GM18499 (cell line): ENCODE measurements around the gene TPD52L2.
"Not testable (repeated sequence)": the region's sequence is repeated elsewhere in the genome, so short reads cannot be mapped to it uniquely, and the experiment has no call there.

Experiments
- ATAC-seq: cut with Tn5 transposase; IDR thresholded peaks from one replicate; pipeline ENCODE4 v1.9.1; 2021; ENCODE audit warnings: moderate number of reproducible peaks; ENCODE audit not compliant: insufficient read depth, unreplicated experiment

Gene TPD52L2

DNA sequence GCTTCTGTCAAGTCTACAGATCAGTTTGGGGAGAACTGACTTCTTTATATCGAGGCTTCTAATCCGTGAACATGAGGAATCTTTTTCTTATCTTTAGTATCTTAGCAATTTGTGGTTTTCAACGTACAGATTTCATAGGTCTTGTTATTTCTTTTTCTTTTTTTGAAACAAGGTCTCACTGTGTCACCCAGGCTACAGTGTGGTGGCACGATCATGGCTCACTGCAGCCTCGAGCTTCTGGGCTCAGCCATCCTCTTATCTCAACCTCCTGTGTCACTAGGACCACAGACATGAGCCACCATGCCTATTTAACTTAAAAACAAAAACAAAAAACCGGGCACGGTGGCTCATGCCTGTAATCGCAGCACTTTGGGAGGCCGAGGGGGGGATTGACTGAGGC, 59.2 kb downstream of the TPD52L2 start:
- ATAC-seq = no peak

DNA sequence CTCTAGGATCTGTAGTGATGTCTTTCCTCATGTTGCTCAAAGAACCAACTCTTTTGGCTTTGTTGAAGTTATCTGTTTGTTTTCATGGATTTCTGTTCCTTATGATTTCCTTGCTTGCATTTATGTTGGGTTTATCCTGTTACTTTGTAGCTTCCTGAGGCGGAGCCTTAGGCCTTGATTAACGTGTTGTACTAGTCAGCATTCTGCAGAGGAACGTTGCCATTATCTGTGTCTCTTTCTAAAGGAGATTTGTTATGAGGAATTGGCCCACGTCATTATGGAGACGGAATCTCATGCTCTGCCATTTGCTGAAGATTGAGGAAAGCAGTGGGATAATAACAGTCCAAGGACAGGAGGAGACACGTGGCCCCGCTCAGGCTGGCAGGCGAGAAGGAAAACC, 61.2 kb downstream of the TPD52L2 start:
- no peak for ATAC-seq

DNA sequence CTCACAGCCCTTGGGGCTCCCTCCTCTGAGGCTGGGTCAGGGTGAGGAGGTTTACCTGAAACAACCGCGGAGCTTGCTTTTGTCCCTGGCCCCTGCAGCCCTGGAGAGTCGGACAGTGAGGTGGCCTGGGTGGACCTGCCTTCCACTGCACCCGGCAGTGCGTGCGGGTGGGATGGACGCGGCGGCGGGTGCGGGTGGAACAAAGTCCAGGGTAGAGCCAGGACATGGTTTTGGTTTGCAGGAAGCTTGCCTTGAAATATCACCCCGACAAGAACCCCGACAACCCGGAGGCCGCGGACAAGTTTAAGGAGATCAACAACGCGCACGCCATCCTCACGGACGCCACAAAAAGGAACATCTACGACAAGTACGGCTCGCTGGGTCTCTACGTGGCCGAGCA, 64.0 kb downstream of the TPD52L2 start:
- ATAC-seq = no peak

DNA sequence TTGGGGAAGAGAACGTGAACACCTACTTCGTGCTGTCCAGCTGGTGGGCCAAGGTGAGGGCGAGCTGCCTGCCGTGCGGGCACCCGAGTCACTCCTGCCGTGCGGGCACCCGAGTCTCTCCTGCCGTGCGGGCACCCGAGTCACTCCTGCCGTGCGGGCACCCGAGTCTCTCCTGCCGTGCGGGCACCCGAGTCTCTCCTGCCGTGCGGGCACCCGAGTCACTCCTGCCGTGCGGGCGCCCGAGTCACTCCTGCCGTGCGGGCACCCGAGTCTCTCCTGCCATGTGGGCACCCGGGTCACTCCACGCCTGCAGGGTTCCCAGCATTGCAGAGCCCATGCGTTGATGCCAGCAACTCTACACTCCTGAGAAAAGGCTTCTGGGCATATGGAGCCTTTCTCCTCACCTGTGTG, 64.4 kb downstream of the TPD52L2 start:
- ATAC-seq = not testable (repeated sequence)

DNA sequence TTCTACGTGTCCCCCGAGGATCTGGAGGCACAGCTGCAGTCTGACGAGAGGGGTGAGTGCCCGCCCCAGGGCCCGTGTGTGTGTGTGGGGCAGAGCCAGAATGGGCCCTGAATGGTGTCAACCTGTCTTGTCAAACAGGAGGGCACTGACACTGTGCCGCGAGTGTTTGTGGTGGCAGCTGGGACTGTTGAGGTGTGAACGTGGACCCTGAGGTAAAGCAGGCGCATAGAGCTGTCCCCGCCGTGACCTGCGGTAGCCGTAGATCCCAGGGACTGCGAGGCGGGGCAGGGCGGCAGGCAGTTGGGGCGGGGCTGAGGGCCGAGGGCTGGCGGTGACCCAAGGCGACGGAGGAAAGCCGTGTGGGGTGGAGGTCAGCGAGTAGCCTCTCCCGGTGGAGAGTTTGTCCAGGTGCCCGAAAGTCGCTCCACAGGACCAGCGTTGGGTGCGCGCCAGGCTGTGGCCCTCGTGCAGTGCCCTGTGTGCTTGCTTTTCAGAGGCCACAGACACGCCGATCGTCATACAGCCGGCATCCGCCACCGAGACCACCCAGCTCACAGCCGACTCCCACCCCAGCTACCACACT, 66.0 kb downstream of the TPD52L2 start:
- ATAC-seq = no peak

DNA sequence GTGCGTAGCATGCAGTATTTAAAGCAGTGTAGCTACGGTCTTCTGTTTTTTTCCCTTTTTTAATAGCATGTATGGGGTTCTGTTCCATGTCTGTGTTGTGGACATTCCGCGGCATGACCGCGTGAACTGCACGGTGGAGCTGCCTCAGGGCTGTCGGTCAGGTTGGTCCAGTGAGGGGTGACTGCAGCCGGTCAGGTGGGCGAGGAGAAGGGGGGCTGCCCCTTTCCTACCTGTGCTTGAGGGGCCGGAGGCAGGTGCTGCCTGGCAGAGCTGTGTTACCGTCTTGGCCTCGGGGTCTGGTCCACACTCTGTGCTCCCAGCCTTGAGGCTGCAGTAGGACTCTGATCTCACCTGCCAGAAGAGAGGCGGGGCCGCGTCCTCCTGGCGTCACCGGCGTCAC, 66.7 kb downstream of the TPD52L2 start:
- no peak for ATAC-seq

DNA sequence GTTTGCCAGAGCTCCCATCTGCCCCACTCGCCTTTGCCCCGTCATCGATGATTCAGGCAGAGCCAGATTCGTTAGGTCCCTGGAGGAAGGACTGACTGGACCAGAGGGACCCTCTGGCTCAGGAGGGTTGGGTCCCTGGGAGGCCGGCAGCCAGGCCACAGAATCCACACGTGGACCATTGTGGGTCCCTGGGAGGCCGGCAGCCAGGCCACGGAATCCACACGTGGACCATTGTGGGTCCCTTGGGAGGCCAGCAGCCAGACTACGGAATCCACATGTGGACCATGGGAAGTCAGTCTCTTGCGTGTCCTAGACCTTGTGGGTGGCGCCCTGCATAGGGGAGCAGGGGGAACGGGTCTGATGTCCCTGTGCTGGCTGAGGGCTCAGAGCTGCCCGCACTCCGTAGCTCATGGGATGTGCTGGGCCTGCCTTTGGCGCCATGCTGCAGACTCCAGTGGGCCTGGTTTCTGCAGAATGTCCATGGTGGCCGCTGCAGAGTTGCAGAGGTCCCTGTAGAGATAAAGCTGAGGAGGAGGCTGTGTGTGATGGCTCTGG, 67.6 kb downstream of the TPD52L2 start:
- ATAC-seq = no peak

DNA sequence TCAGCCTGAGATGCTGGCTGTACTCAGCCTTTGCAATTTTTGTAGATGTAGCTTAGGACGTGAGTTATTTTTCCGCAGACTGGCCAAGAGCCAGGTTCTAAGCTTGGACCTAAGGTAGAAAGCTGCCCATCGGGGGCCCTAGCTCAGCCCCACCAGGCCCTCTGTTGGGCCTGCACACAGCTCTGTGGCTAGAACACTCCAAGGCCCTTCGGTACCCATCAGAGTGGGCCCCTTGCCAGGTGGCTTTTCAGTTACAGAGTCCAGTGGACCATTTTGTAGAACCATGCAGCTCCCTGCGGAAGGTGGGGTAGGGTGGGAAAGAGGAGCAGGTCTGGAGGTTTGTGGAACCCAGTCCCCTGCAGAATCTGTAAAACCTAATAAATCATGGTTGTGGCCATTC, 68.6 kb downstream of the TPD52L2 start:
- ATAC-seq = no peak

DNA sequence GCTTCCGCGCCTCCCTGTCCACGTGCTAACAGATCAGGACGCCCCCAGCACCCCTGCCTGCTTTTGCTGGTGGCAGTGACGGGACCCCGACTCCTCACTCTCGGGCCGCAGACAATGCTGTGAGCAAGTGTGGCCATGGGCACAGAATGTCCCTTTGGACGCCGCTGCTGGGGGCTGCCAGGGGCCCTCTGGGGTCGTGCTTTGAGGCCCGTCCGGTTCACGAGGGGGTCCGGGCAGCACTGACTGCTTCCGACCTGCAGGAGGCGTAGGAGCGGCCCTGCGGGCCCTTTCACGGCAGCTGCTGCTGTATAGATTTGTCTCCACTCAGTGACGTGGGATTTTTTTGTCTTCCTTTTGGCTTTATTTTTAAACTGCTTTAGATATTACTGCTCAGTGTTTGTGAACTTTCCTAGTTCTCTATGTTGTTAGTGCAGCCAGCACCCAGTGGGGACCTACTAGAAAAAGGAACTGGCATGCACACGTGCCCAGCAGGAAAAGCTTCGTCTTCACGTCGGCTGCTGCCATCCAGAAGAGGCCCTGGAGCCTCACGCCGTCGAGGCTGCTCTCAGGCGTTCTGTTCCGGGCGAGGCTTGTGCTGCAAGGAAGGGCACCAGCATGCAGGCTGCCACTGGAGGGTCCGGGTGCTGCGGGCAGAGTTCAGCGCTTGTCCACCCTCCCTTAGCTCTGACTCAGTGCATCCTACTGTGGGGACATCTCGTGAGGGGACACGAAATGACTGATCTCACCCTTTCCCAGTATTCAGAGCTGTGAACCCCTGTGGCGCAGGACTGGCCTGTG, 69.4 kb downstream of the TPD52L2 start:
- no peak for ATAC-seq

DNA sequence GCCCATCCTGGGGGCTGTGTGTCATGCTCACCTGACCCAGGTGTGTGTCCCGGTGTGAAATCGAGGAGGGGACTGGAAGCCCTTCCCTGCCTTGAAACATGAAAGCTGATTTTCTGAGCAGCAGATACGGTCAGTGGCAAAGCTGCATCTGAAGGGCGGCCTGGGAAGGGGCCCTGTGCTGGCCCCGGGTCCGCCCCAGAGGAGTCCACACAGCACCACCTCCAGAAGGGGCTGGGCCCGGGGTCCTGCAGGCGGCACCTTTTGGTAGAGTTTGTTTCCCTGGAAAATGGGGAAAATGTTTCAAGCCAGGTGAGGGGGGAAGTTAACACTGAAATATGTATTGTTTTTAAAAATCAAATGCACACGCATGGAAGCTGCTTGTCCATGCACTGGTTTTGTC, 70.4 kb downstream of the TPD52L2 start:
- ATAC-seq = no peak

DNA sequence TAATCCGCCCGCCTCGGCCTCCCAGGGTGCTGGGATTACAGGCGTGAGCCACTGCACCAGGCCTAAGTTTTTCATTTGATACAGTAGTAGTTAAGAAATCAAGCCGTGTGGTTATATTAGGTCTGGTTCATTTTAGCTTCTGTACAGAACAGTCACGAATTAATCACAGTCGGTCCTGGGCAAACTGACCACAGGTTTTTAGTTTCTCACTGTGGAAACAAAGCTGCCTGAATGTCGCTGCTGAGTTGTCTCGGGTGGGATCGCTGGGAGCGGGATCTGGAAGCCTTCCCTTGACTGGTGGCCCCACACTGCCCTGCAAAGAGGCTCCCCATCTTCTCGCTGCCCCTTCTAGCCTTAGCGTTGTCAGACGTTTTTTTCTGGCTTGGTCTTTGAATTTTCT, 72.5 kb downstream of the TPD52L2 start:
- no peak for ATAC-seq

DNA sequence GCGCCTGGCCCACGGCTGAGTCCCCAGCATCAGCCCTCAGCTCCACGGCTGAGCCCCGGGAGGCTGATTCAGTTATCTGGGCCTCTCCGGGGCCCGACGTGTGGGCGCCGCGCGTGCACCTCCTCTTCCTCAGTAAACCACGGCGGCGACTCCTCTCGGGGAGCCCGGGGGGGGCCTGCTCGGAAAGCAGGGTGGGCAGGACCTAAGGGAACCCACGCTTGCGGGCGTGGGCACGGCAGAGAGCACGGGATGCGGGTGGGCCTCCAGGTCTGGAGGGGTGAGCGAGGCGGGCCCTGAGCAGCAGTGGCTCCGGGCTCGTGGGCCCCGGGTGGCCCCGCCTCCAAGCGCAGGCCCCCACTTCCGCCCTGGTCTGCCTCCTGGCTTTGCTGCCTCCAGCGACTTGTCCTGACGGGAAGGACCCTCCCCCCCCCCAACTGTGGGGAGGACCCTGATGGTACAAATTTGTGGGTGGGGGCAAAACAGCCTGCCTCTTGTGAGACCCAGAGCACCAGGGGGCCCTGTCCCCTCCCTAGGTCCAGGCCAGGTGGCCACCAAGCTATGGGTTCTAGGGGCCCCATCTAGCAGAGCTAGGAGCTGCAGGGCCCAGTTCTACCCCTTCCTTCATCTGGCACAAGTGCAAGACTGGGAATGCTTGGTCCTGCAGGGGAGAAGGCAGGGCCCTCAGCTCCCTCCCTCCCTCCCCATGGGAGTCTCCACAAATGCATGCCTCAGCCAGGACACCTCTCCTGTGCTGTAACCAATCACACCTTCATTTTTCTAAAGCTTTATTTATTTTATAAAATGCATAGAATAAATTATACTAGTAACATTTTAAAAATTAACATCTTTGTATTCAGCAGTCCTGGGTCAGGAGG, 74.2 kb downstream of the TPD52L2 start:
- no peak for ATAC-seq

DNA sequence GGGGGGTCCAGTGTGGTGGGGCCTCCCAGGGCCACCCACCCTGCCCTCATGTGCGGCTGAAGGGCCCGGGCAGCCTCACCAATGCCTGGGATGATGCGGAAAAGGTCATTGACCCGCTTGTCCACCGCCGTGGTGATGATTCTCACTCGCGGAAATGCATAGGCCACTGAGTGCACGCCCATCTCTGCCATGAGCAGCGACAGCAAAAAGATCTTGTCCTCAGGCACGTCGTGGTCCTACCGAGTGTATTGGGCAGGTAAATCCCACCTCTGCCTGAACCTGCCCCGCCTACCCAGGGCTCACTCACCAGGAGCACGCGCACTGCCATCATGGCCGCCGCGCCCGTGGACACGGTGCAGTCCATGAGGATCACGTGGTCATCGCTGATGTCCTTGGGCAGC, 75.0 kb downstream of the TPD52L2 start:
- ATAC-seq = no peak

DNA sequence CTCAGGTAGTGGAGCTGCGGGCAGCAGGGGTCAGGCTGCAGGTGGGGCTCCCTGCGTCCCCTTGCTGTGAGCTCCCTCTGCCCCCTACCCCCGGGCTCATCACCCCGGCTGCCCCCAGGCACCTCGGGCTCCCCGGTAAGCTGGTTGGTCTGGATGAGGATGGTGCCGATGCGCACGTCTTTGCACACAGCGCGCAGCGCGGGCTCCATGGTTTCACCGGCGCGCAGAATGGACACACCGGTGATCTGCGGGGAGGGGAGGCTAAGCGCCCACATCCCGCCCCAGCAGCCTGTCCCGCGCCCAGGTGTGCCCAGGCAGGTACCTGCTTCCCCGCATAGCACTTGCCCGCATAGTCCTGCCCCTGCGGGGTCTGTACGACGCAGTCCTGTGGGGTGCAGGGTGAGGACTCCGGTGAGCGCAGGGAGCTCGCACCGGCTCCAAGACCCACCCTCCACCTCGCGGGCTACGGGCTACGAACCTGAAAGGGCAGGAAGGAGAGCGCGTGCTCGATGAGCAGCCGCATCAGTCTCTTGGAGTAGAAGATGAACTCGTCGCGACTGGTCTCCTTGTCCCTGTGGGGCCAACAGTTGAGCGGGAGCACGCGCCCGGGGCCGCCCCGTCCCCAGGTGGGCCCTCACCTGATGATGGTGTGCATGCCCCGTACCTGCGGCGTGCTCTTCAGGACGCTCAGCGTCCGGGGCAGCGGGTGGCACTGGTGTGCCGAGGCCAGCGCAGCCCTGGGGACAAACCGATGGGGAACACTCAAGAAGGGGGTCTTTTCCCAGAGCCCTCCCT, 75.6 kb downstream of the TPD52L2 start:
- ATAC-seq = no peak
